WI38 (cell line): Measurements from ENCODE around the gene SPATA16.

Source experiments
- H3K4me3 ChIP-seq: 2 replicates; pipeline ENCODE4 v1.5.1; 2011; ENCODE audit warnings: low read depth, mild to moderate bottlenecking, control low read depth, low read length
- CTCF ChIP-seq: IDR thresholded peaks from 2 replicates; pipeline ENCODE4 v1.5.1; 2012; ENCODE audit warnings: low read depth, mild to moderate bottlenecking, control low read depth, low read length

Gene SPATA16

GRCh38 chr3:173092038-173092437 is 49.0 kb downstream of the SPATA16 start:
- H3K4me3 ChIP-seq, result no peak overlapping the region
- TF ChIP-seq CTCF, result no peak

DNA sequence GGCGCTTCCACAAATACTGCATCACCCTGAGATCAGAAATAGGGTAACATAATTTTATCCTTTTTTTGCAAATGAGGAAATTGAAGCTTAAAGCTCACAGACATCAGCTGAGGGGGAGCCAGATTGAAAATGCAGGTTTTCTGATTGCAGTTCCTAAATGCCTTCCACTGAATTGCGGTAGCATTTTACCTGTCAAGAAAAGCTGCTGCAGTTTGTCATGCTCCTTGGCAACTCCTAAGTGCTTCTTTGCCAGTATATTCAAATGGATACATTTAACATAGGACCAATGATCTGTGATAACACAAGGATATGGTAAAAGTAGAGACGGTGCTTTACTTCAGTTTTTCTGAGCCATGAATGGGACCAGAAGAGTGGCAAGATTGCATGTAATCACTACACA is 50.5 kb downstream of the SPATA16 start:
- H3K4me3 ChIP-seq, result no peak overlapping the region
- no peak for TF ChIP-seq CTCF

DNA sequence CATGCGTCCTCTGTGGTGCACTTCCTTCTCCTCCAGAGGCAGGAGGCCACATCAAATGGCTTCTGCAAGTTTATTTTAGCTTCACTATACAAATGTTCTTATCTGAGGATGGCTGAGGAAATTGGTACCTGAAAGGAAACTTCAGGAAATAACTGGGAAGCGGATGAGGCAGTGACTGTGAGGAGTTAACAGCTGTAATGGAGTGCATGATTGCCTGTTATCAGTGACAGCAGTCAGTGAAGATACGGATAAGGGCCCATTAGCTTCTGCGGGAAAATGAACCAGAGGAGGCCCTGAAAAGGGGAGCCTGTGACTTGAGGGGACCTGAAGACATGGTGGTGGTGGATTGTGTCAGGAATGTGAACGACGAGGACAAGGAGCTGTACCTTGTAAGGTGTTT is 51.8 kb downstream of the SPATA16 start:
- H3K4me3 ChIP-seq, result no peak overlapping the region
- no peak for TF ChIP-seq CTCF

DNA sequence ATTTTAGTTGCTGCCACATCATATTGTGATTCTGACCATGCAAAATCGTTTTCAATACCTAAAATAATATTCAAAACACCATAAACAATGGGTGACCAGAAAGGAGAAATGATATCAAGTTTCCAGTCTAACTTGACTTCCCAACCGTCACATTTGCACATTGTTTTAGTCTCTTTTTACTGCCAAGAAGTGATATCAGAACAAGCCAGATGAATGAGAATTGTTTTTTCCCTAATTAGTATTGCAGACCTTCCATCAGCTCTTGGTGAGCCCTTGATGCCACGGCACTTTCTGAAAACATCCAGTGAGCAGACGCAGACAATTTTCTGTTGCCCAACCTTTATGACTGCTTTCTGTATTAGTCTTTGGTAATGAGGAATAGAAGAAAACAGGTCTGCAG is 62.5 kb downstream of the SPATA16 start:
- TF ChIP-seq CTCF, result no peak
- H3K4me3 ChIP-seq, result no peak overlapping the region

DNA sequence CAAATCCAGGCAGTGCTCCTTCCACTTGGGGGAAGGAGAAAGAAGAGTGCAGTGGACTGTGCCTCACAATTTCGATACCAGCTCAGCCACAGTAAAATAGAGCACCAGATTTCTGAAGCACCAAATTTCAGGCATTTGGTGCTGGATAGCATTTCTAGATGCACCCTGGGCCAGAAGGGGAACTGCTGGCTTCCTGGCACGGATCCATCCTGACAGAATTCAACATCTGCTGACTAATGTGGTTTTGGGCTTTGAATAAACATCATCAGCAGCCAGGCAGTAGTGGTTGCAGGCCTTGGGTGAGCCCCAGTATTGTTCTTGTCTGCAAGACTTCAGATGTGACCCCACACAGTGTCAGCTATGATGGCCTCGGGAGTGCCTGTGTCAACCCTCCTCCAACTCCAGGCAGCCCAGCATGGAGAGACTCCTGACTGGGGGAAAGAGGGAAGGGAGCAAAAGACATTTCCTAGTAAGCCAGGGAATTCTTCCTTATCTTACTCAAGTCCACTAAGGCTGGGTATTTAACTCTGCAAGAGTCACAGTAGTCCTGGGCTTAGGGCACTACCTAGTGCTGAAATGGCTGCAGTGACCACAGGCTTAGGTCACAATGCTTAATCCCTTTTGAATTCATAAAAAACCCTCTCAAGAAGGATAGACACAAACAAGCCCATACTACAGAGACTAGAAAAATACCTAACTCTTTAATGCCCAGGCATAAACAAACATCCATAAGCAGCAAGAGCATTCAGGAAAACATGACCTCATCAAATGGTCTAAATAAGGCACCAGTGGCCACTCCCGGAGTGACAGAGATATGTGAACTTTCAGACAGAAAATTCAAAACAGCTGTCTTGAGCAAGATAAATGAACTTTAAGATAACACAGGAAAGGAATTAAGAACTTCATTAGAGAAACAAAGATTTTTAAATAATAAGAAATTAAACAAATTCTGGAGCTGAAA is 74.7 kb downstream of the SPATA16 start:
- TF ChIP-seq CTCF, result no peak
- H3K4me3 ChIP-seq, result no peak overlapping the region

GRCh38 chr3:173065543-173065981 is 75.5 kb downstream of the SPATA16 start:
- no peak overlapping the region for H3K4me3 ChIP-seq
- no peak for TF ChIP-seq CTCF

DNA sequence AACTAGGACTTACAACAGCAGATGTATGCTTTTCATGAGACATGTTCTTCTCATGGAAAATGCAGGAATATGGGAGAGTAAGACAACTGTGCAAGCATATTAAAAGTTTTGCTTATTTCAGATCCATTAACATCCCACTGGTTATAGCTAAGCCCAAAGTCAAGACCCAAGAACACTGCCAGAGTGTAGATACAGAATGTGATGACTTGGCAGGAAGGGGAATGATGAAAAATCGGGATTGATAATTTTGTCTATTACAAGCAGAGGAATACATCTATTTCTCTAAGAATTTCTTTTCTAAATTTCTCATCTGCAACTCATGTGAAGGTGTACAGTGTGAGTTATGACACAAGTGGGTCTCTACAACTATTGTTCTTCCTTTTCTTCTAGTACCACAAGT is 76.4 kb downstream of the SPATA16 start:
- no peak for TF ChIP-seq CTCF
- H3K4me3 ChIP-seq, result no peak overlapping the region
